Breast epithelium (tissue), 3 donors: ENCODE measurements around the gene C20orf141.

Source experiments
- POLR2A ChIP-seq: fragments of 450-650 bp; IDR thresholded peaks from one replicate; pipeline ENCODE4 v1.6.1; 2016; ENCODE audit warnings: antibody characterized with exemption, mild to moderate bottlenecking, moderate library complexity
- POLR2AphosphoS5 ChIP-seq, 3 donors: sonication (generic); formaldehyde crosslinking; IDR thresholded peaks; one replicate each; pipeline ENCODE4 v1.6.1; 2017; ENCODE audit warnings: antibody characterized with exemption in 3 of 3
- TF ChIP-seq, protein P1 (sequence below), 3 donors: fragments of 450-650 bp; IDR thresholded peaks; one replicate each; pipeline ENCODE4 v1.5.1; 2016 to 2017; ENCODE audit warnings: antibody characterized with exemption in 3 of 3, mild to moderate bottlenecking in 3 of 3, moderate library complexity in 3 of 3

DNA sequence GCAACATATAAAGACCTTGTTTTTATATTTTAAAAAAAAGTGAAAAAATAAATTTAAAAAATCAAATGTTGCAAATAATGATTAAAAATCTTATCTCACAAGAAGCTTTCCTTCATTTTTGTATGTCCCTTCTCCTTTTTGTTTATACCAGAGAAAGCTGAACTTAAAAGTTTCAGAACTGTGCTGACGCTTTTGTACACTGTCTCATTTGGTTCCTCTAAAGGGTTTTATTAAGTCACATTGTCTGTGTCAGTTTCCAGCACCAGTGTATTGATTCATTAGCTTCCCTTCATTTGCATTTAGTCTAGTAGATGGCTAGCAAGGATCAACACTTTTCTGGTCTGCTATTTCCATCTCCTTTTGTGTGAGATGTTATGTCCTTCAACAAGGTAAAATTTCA, 19.0 kb downstream of the C20orf141 start:
- TF ChIP-seq, protein P1, sequence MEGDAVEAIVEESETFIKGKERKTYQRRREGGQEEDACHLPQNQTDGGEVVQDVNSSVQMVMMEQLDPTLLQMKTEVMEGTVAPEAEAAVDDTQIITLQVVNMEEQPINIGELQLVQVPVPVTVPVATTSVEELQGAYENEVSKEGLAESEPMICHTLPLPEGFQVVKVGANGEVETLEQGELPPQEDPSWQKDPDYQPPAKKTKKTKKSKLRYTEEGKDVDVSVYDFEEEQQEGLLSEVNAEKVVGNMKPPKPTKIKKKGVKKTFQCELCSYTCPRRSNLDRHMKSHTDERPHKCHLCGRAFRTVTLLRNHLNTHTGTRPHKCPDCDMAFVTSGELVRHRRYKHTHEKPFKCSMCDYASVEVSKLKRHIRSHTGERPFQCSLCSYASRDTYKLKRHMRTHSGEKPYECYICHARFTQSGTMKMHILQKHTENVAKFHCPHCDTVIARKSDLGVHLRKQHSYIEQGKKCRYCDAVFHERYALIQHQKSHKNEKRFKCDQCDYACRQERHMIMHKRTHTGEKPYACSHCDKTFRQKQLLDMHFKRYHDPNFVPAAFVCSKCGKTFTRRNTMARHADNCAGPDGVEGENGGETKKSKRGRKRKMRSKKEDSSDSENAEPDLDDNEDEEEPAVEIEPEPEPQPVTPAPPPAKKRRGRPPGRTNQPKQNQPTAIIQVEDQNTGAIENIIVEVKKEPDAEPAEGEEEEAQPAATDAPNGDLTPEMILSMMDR (IDR thresholded peaks at IDR 0.05): no peak
- no peak for TF ChIP-seq POLR2A
- no peak for TF ChIP-seq POLR2AphosphoS5 (IDR thresholded peaks at IDR 0.05)
